KMS-11 (cell line): ENCODE measurements around the gene DNAJA3.

Source experiments
- H2AFZ ChIP-seq: fragments of 200-600 bp; sonication (generic); 2 replicates; pipeline ENCODE4 v1.6.1; 2016; ENCODE audit warnings: antibody characterized with exemption, mixed run types, low read depth
- H3K27ac ChIP-seq: fragments of 200-600 bp; sonication (generic); 2 replicates; pipeline ENCODE4 v1.6.1; 2016; ENCODE audit warnings: mild to moderate bottlenecking, mixed run types
- H3K27me3 ChIP-seq: fragments of 200-600 bp; sonication (generic); 2 replicates; pipeline ENCODE4 v1.6.1; 2017; ENCODE audit warnings: mild to moderate bottlenecking, low read depth, mixed run types, moderate library complexity; ENCODE audit not compliant: insufficient read depth
- H3K36me3 ChIP-seq: fragments of 200-600 bp; sonication (generic); 2 replicates; pipeline ENCODE4 v1.6.1; 2017; ENCODE audit warnings: mild to moderate bottlenecking, mixed run types; ENCODE audit not compliant: insufficient read depth
- H3K4me1 ChIP-seq: fragments of 200-600 bp; sonication (generic); 2 replicates; pipeline ENCODE4 v1.6.1; 2016; ENCODE audit warnings: mild to moderate bottlenecking, low read depth, mixed run types; ENCODE audit not compliant: poor library complexity, severe bottlenecking
- H3K4me2 ChIP-seq: fragments of 200-600 bp; sonication (generic); 2 replicates; pipeline ENCODE4 v1.7.0; 2016; ENCODE audit warnings: mild to moderate bottlenecking, mixed run types
- H3K4me3 ChIP-seq: fragments of 200-600 bp; sonication (generic); IDR thresholded peaks from 2 replicates; pipeline ENCODE4 v1.6.1; 2017; ENCODE audit warnings: low read depth, low read length, mixed read lengths; ENCODE audit not compliant: insufficient read depth
- H3K79me2 ChIP-seq: fragments of 200-600 bp; sonication (generic); 2 replicates; pipeline ENCODE4 v1.6.1; 2016; ENCODE audit warnings: low read depth, mixed run types; ENCODE audit not compliant: insufficient read depth
- H3K9ac ChIP-seq: fragments of 200-600 bp; sonication (generic); 2 replicates; pipeline ENCODE4 v1.6.1; 2016; ENCODE audit warnings: mild to moderate bottlenecking, mixed run types
- H4K20me1 ChIP-seq: fragments of 200-600 bp; sonication (generic); 2 replicates; pipeline ENCODE4 v1.6.1; 2016; ENCODE audit warnings: mild to moderate bottlenecking, mixed run types; ENCODE audit not compliant: insufficient read depth
- CTCF ChIP-seq: fragments of 200-600 bp; sonication (generic); conservative IDR thresholded peaks from 2 replicates; pipeline ENCODE4 v1.6.1; 2017; ENCODE audit warnings: low read depth, mild to moderate bottlenecking, antibody characterized with exemption, low read length, moderate library complexity, mixed read lengths

DNAJA3 gene

GRCh38 chr16:4425378-4426020 is at the start of gene DNAJA3:
Gene DNAJA3, plus strand, starts transcription at chr16:4425868. Its CDS starts 14 bp downstream, at chr16:4425882.
- H3K79me2 ChIP-seq: peaks cover 48% of the 10 kb centered on the region

GRCh38 chr16:4376126-4376892 is 49.4 kb upstream of the DNAJA3 start:
- Histone ChIP-seq H3K27ac (no peak overlapping the region), H3K4me1 (no peaks in the 10 kb centered on the region), H3K36me3 (no peaks in the 10 kb centered on the region), H3K79me2 (no peaks in the 10 kb centered on the region), H3K9ac (no peak overlapping the region), H4K20me1 (no peaks in the 10 kb centered on the region), H2AFZ (no peak overlapping the region), H3K4me2 (no peak overlapping the region), H3K27me3 (no peaks in the 10 kb centered on the region), H3K4me3 (no peak overlapping the region)
- TF ChIP-seq CTCF: no peak

More at GRCh38 chr16:4425378-4426020, at the start of gene DNAJA3:
- peak within 1 kb of the TSS; percentile 89 for H3K9ac ChIP-seq
- peak within 1 kb of the TSS; percentile 81 for H3K27ac ChIP-seq
- TF ChIP-seq CTCF: no peak
- no peaks in the 10 kb centered on the region; the same call in 1 of the 2 replicates for H3K36me3 ChIP-seq
- H3K27me3 ChIP-seq: no peaks in the 10 kb centered on the region
- no peaks in the 10 kb centered on the region for H4K20me1 ChIP-seq
- peak within 1 kb of the TSS; percentile 1 for H3K4me3 ChIP-seq
- peaks cover 20% of the 10 kb centered on the region for H3K4me1 ChIP-seq
- peak within 1 kb of the TSS; percentile 81 for H3K4me2 ChIP-seq
- peak within 1 kb of the TSS; percentile 80 for H2AFZ ChIP-seq

- H4K20me1 ChIP-seq: no peaks in the 10 kb centered on the region
- no peaks in the 10 kb centered on the region for H3K27me3 ChIP-seq
- no peaks in the 10 kb centered on the region for H3K36me3 ChIP-seq
- no peaks in the 10 kb centered on the region for H3K79me2 ChIP-seq
- no peak overlapping the region for H3K4me3 ChIP-seq
- no peak overlapping the region for H2AFZ ChIP-seq
- no peak overlapping the region for H3K9ac ChIP-seq
- H3K27ac ChIP-seq: no peak overlapping the region
- no peak for TF ChIP-seq CTCF
- H3K4me2 ChIP-seq: no peak overlapping the region
- no peaks in the 10 kb centered on the region for H3K4me1 ChIP-seq
Observed at GRCh38 chr16:4376893-4377572, 48.6 kb upstream of the DNAJA3 start.

GRCh38 chr16:4377573-4378154 is 48.0 kb upstream of the DNAJA3 start:
- H3K9ac ChIP-seq: no peak overlapping the region
- no peaks in the 10 kb centered on the region for H3K4me1 ChIP-seq
- no peak overlapping the region for H3K27ac ChIP-seq
- H3K36me3 ChIP-seq: no peaks in the 10 kb centered on the region
- H2AFZ ChIP-seq: no peak overlapping the region
- no peak for TF ChIP-seq CTCF
- no peak overlapping the region for H3K4me3 ChIP-seq
- H3K27me3 ChIP-seq: no peaks in the 10 kb centered on the region
- no peaks in the 10 kb centered on the region for H3K79me2 ChIP-seq
- no peak overlapping the region for H3K4me2 ChIP-seq
- no peaks in the 10 kb centered on the region for H4K20me1 ChIP-seq
